Body of pancreas (tissue), 4 donors: Measurements from ENCODE around the gene ARID1B. TPM values are rescaled to one million over a fixed set of nuclear protein-coding genes. Genes with fewer than 3 reads are reported as not detected.

Experiments
- ATAC-seq: fragments of 150-250 bp; one replicate; pipeline ENCODE4 v1.9.1; 2016
- DNase-seq, 4 donors: peaks; one replicate each; pipeline ENCODE4 v3.0.0-alpha.2; 2019
- H3K27ac ChIP-seq, 4 donors: fragments of 200-600 bp; sonication (generic); 1 replicate in 3 of 4; 2 replicates in 1 of 4; pipeline versions ENCODE4 v1.5.1 to v1.6.1; 2016 to 2019; ENCODE audit warnings: mild to moderate bottlenecking in 1 of 4, mixed read lengths in 1 of 4, moderate library complexity in 1 of 4
- H3K27me3 ChIP-seq, 2 donors: fragments of 200-600 bp; sonication (generic); one replicate each; pipeline ENCODE4 v1.6.0; 2016; ENCODE audit warnings: mild to moderate bottlenecking in 1 of 2
- H3K36me3 ChIP-seq, 2 donors: fragments of 200-600 bp; sonication (generic); replicated peaks in 1 of 2; 2 replicates each; pipeline ENCODE4 v1.5.1; 2016; ENCODE audit warnings: low read depth in 2 of 2; ENCODE audit not compliant: insufficient read depth in 1 of 2
- H3K4me1 ChIP-seq: fragments of 200-600 bp; sonication (generic); one replicate; pipeline ENCODE4 v1.6.0; 2016
- H3K4me3 ChIP-seq, 2 donors: fragments of 200-600 bp; sonication (generic); 1 replicate in 1 of 2; 2 replicates in 1 of 2; pipeline ENCODE4 v1.5.1; 2016 to 2019
- H3K9me3 ChIP-seq, 3 donors: fragments of 200-600 bp; sonication (generic); 1 replicate in 2 of 3; 2 replicates in 1 of 3; pipeline ENCODE4 v1.5.1; 2016
- CTCF ChIP-seq, 7 experiments: fragments of 450-650 bp in 4 of 7; fragments of 200-600 bp in 3 of 7; sonication (generic) in 3 of 7; IDR thresholded peaks; one replicate each; pipeline ENCODE4 v1.5.1; 2016 to 2019; ENCODE audit warnings: antibody characterized with exemption in 7 of 7
- POLR2A ChIP-seq, 3 donors: fragments of 450-650 bp; IDR thresholded peaks; one replicate each; pipeline ENCODE4 v1.6.1; 2016; ENCODE audit warnings: antibody characterized with exemption in 3 of 3, mild to moderate bottlenecking in 2 of 3
- WGBS, 2 donors: methylation state at CpG; one replicate each; pipeline ENCODE4 v1.1.5; 2017; 5-methylcytosine and 5-hydroxymethylcytosine counted together
- intact Hi-C: fragments of 100-400 bp; cut with DNase I; formaldehyde crosslinking; loops from one replicate; pipeline ENCODE4 v1.15.1; 2023
- total RNA-seq, 2 donors: library from RNA; depleted of rRNA; stranded (reverse); fragments of >200 nt; gene quantifications; one replicate each; pipeline ENCODE4 v1.1.0, GENCODE V29; 2016

ARID1B gene
- total RNA-seq, 2 donors from 2014 or later: 71.5 to 85.1 TPM

GRCh38 chr6:157012355-157012754, 235.2 kb downstream of the ARID1B start:
- ATAC-seq (no peak), DNase-seq (no peak)
- Histone ChIP-seq H3K4me3 (no peak overlapping the region), H3K9me3 (no peaks in the 10 kb centered on the region), H3K36me3 (no peaks in the 10 kb centered on the region), H3K27me3 (no peaks in the 10 kb centered on the region), H3K4me1 (no peaks in the 10 kb centered on the region), H3K27ac (no peak overlapping the region)
- intact Hi-C loops: no loop called here
- TF ChIP-seq POLR2A (IDR thresholded peaks at IDR 0.05): no peak
- no peak for TF ChIP-seq CTCF (IDR thresholded peaks at IDR 0.05)
- 83 to 99% methylated on average over 3 of the region's 3 CpGs for WGBS, 2 donors

GRCh38 chr6:157013649-157014304, 236.6 kb downstream of the ARID1B start:
- H3K4me3 ChIP-seq: no peak overlapping the region
- WGBS, 2 donors: 83 to 88% methylated on average over 7 of the region's 7 CpGs
- no peaks in the 10 kb centered on the region for H3K9me3 ChIP-seq
- H3K36me3 ChIP-seq: no peaks in the 10 kb centered on the region
- H3K27ac ChIP-seq: no peak overlapping the region
- no peak for DNase-seq
- intact Hi-C loops: no loop called here
- no peaks in the 10 kb centered on the region for H3K27me3 ChIP-seq
- TF ChIP-seq POLR2A (IDR thresholded peaks at IDR 0.05) (no peak), CTCF (IDR thresholded peaks at IDR 0.05) (no peak)
- H3K4me1 ChIP-seq: no peaks in the 10 kb centered on the region
- no peak for ATAC-seq

- no peak overlapping the region for H3K27ac ChIP-seq
- no peaks in the 10 kb centered on the region for H3K4me1 ChIP-seq
- DNase-seq (no peak), ATAC-seq (no peak)
- H3K9me3 ChIP-seq: no peaks in the 10 kb centered on the region
- WGBS, 2 donors: 67 to 78% methylated on average over 7 of the region's 7 CpGs
- TF ChIP-seq CTCF (IDR thresholded peaks at IDR 0.05) (no peak), POLR2A (IDR thresholded peaks at IDR 0.05) (no peak)
- intact Hi-C loops: no loop called here
- no peaks in the 10 kb centered on the region for H3K27me3 ChIP-seq
- no peaks in the 10 kb centered on the region for H3K36me3 ChIP-seq
- no peak overlapping the region for H3K4me3 ChIP-seq
Measured at GRCh38 chr6:157014871-157015270, 237.7 kb downstream of the ARID1B start.

GRCh38 chr6:157017022-157017421, 239.8 kb downstream of the ARID1B start:
- WGBS, 2 donors: 100% methylated on average over 1 of the region's 1 CpG
- Histone ChIP-seq H3K4me1 (no peaks in the 10 kb centered on the region), H3K36me3 (no peaks in the 10 kb centered on the region), H3K27me3 (no peaks in the 10 kb centered on the region), H3K27ac (no peak overlapping the region), H3K4me3 (no peak overlapping the region), H3K9me3 (no peaks in the 10 kb centered on the region)
- DNase-seq: no peak
- intact Hi-C loops: no loop called here
- ATAC-seq: no peak
- no peak for TF ChIP-seq CTCF (IDR thresholded peaks at IDR 0.05)
- no peak for TF ChIP-seq POLR2A (IDR thresholded peaks at IDR 0.05)

- ATAC-seq: no peak
- peaks cover 7% of the 10 kb centered on the region for H3K4me1 ChIP-seq
- no peaks in the 10 kb centered on the region for H3K9me3 ChIP-seq
- no peaks in the 10 kb centered on the region for H3K36me3 ChIP-seq
- H3K27ac ChIP-seq: no peak overlapping the region
- intact Hi-C loops: no loop called here
- no peaks in the 10 kb centered on the region for H3K27me3 ChIP-seq
- no peak for TF ChIP-seq CTCF (IDR thresholded peaks at IDR 0.05)
- no peak for DNase-seq
- no peak overlapping the region for H3K4me3 ChIP-seq
Measured at GRCh38 chr6:157017861-157018260, 240.7 kb downstream of the ARID1B start.
